HL-60 (cell line): Measurements from ENCODE around the gene MET.

Source experiments
- POLR2AphosphoS5 ChIP-seq: IDR thresholded peaks from 2 replicates; pipeline ENCODE4 v1.6.1; 2012; ENCODE audit warnings: low read depth
- TF ChIP-seq, protein P1 (sequence below): IDR thresholded peaks from one replicate; pipeline ENCODE4 v1.5.1; 2011; ENCODE audit warnings: low read length, control low read depth, inconsistent platforms; ENCODE audit not compliant: insufficient read depth

DNA sequence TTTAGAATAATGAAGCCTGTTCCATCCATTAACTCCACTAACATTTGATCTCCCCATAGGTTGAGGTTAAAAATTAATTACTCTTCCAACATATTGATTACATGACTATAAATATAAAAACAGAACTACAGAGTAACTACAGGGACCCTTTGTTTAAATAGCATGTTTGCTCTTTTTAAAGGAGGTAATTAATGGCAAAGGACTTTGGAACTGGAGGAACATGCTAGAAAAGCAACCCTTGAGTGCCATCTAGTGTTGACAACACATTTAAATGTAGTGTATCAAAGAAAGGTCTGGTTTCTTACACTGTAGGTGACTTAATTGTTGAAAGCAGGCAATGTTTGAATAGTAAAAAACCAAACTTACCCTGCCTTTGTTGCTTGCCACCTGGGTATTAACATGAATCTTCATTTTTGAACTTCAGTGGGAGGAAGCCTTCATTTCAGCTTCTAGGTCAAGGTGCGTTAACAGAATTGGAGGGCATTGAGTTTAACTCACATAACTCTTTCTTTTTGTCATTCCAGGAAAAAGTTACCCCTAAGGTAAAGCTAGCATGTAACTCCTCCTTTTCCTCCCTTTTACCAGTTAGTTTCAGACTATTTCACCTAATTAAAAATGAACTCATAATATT is 137.8 kb downstream of the MET start:
- TF ChIP-seq, protein P1, sequence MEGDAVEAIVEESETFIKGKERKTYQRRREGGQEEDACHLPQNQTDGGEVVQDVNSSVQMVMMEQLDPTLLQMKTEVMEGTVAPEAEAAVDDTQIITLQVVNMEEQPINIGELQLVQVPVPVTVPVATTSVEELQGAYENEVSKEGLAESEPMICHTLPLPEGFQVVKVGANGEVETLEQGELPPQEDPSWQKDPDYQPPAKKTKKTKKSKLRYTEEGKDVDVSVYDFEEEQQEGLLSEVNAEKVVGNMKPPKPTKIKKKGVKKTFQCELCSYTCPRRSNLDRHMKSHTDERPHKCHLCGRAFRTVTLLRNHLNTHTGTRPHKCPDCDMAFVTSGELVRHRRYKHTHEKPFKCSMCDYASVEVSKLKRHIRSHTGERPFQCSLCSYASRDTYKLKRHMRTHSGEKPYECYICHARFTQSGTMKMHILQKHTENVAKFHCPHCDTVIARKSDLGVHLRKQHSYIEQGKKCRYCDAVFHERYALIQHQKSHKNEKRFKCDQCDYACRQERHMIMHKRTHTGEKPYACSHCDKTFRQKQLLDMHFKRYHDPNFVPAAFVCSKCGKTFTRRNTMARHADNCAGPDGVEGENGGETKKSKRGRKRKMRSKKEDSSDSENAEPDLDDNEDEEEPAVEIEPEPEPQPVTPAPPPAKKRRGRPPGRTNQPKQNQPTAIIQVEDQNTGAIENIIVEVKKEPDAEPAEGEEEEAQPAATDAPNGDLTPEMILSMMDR = peak; percentile 13
- no peak for TF ChIP-seq POLR2AphosphoS5
